CD8-positive, alpha-beta memory T cell (primary cell): ENCODE measurements around the gene MFSD6. TPM values are rescaled to one million over a fixed set of nuclear protein-coding genes. Genes with fewer than 3 reads are reported as not detected.
A peak's percentile ranks its signal among the peaks of the same experiment; 100 is the strongest.
"Not testable (repeated sequence)": the region's sequence is repeated elsewhere in the genome, so short reads cannot be mapped to it uniquely, and the experiment has no call there.

Source experiments
- CTCF ChIA-PET: fragments of 350-600 bp; sonication (Branson Sonifier 250); formaldehyde crosslinking; loops from one replicate; lab custom pipeline; 2021; ENCODE audit warnings: antibody characterized with exemption; lab: Charles Lee
- POLR2A ChIA-PET: fragments of 350-600 bp; sonication (Branson Sonifier 250); formaldehyde crosslinking; loops from one replicate; lab custom pipeline; 2021; ENCODE audit warnings: antibody characterized with exemption; lab: Charles Lee
- DNase-seq, 5 donors: peaks; one replicate each; pipeline versions ENCODE4 v3.0.0 to v3.0.0-alpha.2; 2020 to 2022; ENCODE audit warnings: mixed read lengths in 1 of 5
- H3K27ac ChIP-seq: one replicate; pipeline ENCODE4 v1.7.0; 2013; ENCODE audit warnings: low read depth, mild to moderate bottlenecking, low read length, moderate library complexity
- H3K27me3 ChIP-seq: 2 replicates; pipeline ENCODE4 v1.7.0; 2013; ENCODE audit warnings: low read length, mild to moderate bottlenecking; ENCODE audit not compliant: insufficient read depth, poor library complexity, severe bottlenecking
- H3K36me3 ChIP-seq: 2 replicates; pipeline ENCODE4 v1.7.0; 2013; ENCODE audit warnings: mild to moderate bottlenecking, low read length, moderate library complexity; ENCODE audit not compliant: insufficient read depth
- H3K4me1 ChIP-seq: 2 replicates; pipeline ENCODE4 v1.7.0; 2013; ENCODE audit warnings: mild to moderate bottlenecking, low read length, moderate library complexity; ENCODE audit not compliant: insufficient read depth
- H3K4me3 ChIP-seq: 2 replicates; pipeline ENCODE4 v1.7.0; 2013; ENCODE audit warnings: mild to moderate bottlenecking, low read length
- H3K9me3 ChIP-seq: 2 replicates; pipeline ENCODE4 v1.7.0; 2013; ENCODE audit warnings: mild to moderate bottlenecking, low read length
- H3K27ac Mint-ChIP-seq, 8 donors: one replicate each; pipeline ENCODE4 v1.8.0; 2020 to 2021; ENCODE audit warnings: mixed read lengths in 8 of 8, mild to moderate bottlenecking in 6 of 8, inconsistent platforms in 3 of 8, moderate library complexity in 3 of 8
- H3K27me3 Mint-ChIP-seq, 2 donors: one replicate each; pipeline ENCODE4 v1.8.0; 2020 to 2021; ENCODE audit warnings: mixed read lengths in 2 of 2, mild to moderate bottlenecking in 1 of 2, moderate library complexity in 1 of 2
- H3K36me3 Mint-ChIP-seq, 3 donors: one replicate each; pipeline ENCODE4 v1.8.0; 2020 to 2021; ENCODE audit warnings: mixed read lengths in 3 of 3, inconsistent platforms in 1 of 3, mild to moderate bottlenecking in 1 of 3
- H3K4me1 Mint-ChIP-seq, 3 donors: one replicate each; pipeline ENCODE4 v1.8.0; 2020 to 2021; ENCODE audit warnings: mixed read lengths in 3 of 3, inconsistent platforms in 1 of 3, mild to moderate bottlenecking in 1 of 3
- H3K4me3 Mint-ChIP-seq, 7 donors: one replicate each; pipeline ENCODE4 v1.8.0; 2020 to 2021; ENCODE audit warnings: mixed read lengths in 7 of 7, mild to moderate bottlenecking in 6 of 7, moderate library complexity in 4 of 7, inconsistent platforms in 2 of 7
- H3K9me3 Mint-ChIP-seq, 5 donors: one replicate each; pipeline ENCODE4 v1.8.0; 2020 to 2022; ENCODE audit warnings: mixed read lengths in 5 of 5, mild to moderate bottlenecking in 3 of 5, moderate library complexity in 2 of 5, inconsistent platforms in 1 of 5
- polyA plus RNA-seq: library from polyadenylated mRNA; unstranded; fragments of 300-500 nt; fragmentation: Illumina TruSeq; gene quantifications from one replicate; pipeline ENCODE4 v1.2.3, GENCODE V29; 2021
- total RNA-seq, 2 experiments: library from RNA; stranded (reverse); gene quantifications; one replicate each; pipeline ENCODE4 v1.2.3, GENCODE V29; 2021

MFSD6 gene
- total and polyA plus RNA-seq, 3 experiments from 2014 or later, result 31.8 to 65.7 (median 64.9) TPM

DNA sequence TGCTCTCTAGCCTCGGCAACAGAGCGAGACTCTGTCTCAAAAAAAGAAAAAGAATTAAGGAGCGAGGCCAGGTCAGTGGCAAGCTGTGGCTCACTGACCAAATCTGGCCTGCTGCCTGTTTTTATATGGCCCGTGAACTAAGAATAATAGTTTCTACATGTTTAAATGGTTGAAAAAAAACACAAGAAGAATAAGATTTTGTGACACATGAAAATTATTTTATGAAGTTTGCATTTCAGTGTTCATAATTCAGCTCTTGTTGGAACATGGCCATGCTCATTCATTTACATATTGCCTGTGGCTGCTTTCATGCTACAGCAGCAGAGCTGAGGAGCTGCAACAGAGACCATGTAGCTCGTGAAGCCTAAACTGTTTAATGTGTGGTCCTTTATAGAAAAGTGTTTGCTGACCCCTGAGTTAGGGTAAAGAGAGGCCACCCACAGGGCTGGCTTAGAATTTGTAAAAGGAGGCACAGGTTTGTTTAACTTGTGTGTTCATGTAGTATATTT, 59.5 kb downstream of the MFSD6 start:
- POLR2A ChIA-PET, result no interaction called here
- H3K27ac Mint-ChIP-seq, result peak overlapping the region in 4 of 8 donors; percentile 1 to 68 (median 54)
- H3K4me3 Mint-ChIP-seq, result peak overlapping the region in 1 of 7 donors; percentile 12
- Histone ChIP-seq H3K4me3 (no peak overlapping the region), H3K27me3 (no peaks in the 10 kb centered on the region), H3K27ac (peak overlapping the region; percentile 26), H3K9me3 (no peaks in the 10 kb centered on the region), H3K36me3 (no peaks in the 10 kb centered on the region), H3K4me1 (peaks cover 51% of the 10 kb centered on the region)
- peaks cover 0 to 2% (median 0%) of the 10 kb centered on the region in 5 donors for H3K9me3 Mint-ChIP-seq
- CTCF ChIA-PET, result interaction anchor here (1.1 to 1.4 kb wide), 2 partner anchors 24 to 85 kb away, joined by 3 read pairs; no protein-coding TSS in a partner anchor
- DNase-seq, result peak in 1 of 5 donors; percentile 6
- peaks cover 6 to 49% (median 18%) of the 10 kb centered on the region in 3 donors for H3K36me3 Mint-ChIP-seq
- H3K4me1 Mint-ChIP-seq, result peaks cover 56 to 76% (median 74%) of the 10 kb centered on the region in 3 donors
- no peaks in the 10 kb centered on the region for H3K27me3 Mint-ChIP-seq

DNA sequence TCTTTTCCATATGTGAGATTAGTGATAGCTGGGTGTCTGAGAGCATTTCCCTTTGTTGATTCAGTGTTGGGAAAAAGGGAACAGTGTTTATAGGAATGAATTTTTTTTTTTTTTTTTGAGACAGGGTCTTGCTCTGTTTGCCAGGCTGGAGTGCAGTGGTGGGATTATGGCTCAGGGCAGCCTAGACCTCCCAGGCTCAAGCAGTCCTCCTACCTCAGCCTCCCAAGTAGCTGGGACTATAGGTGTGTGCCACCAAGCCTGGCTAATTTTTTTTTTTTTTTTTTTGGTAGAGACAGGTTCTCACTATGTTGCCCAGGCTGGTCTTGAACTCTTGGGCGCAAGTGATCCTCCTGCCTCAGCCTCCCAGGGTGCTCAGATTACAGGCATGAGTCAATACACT, 60.2 kb downstream of the MFSD6 start:
- Mint-ChIP-seq H3K4me1 (peaks cover 50 to 69% (median 67%) of the 10 kb centered on the region in 3 donors), H3K36me3 (peaks cover 11 to 52% (median 17%) of the 10 kb centered on the region in 3 donors), H3K4me3 (peak overlapping the region in 1 of 7 donors; percentile 12), H3K27ac (peak overlapping the region in 6 of 8 donors; percentile 0 to 73 (median 51))
- POLR2A ChIA-PET, H3K27me3 Mint-ChIP-seq, DNase-seq, H3K9me3 ChIP-seq, H3K9me3 Mint-ChIP-seq, H3K4me3 ChIP-seq, H3K36me3 ChIP-seq, H3K27me3 ChIP-seq, H3K27ac ChIP-seq: not testable (repeated sequence)
- CTCF ChIA-PET, result interaction anchor here (1.1 kb wide), 1 partner anchor 85 kb away, joined by 3 read pairs; no protein-coding TSS in a partner anchor
- peaks cover 44% of the 10 kb centered on the region for H3K4me1 ChIP-seq

DNA sequence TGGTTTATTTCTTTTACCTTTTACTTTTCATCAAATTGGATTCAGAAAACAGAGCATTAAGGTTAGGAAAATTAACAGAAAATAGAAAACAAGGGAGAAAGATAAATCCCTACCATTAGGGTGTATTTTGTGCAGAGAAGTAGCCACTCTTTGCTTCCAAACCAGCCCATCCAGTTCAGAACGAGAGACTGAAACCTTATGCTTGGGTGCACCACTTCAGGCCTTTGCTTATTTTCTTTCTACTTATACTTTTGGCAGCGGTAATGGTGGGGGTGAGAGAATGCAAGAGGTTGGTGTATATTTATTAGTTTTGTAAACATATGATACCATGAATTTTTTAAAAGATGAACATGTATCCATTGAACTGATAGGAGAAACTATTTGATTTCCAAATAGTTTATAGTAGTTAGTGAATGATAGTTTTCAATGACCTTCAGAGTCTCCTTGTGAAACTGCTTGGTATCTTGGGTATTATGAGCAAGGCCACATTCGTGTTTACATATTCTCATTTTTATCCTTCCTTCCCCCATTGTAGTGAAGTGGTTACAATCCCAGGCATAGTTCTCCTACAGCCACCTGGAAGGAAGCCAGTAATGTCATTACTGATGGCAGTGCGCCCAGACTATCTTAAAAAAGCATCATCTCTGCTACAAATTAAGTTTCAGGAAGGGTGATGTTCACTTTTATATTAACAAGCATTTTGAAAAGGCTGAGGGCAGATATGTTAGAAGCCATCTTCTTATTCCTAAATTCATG, 60.8 kb downstream of the MFSD6 start:
- Histone ChIP-seq H3K36me3 (no peaks in the 10 kb centered on the region), H3K9me3 (no peaks in the 10 kb centered on the region), H3K4me1 (peaks cover 42% of the 10 kb centered on the region), H3K27me3 (no peaks in the 10 kb centered on the region), H3K4me3 (no peak overlapping the region), H3K27ac (no peak overlapping the region)
- Mint-ChIP-seq H3K4me3 (no peak overlapping the region), H3K27ac (peak overlapping the region in 6 of 8 donors; percentile 18 to 73 (median 50)), H3K4me1 (peaks cover 48 to 64% (median 62%) of the 10 kb centered on the region in 3 donors), H3K27me3 (no peaks in the 10 kb centered on the region), H3K9me3 (peaks cover 0 to 2% (median 0%) of the 10 kb centered on the region in 5 donors), H3K36me3 (peaks cover 17 to 54% (median 18%) of the 10 kb centered on the region in 3 donors)
- ChIA-PET POLR2A (no interaction called here), CTCF (no interaction called here)
- no peak for DNase-seq

DNA sequence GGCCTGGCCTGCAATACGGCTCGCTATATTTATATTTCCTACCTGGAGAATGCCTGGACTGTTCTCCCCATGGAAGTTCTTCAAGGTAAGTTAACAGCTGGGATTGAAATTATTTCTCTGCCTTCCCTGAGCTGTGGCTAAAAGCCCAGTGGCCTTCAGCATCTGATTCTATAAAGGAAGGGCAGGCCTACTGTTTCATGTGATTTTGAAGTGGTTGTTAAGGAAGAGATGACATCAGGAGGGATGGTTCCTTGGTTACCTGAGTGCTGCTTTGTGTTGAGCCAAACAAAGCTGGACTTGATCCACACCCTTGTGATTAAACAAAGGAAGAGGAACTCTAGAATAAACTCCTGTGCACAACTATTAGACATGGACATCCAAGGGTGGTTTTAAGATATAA, 61.6 kb downstream of the MFSD6 start:
- H3K27me3 ChIP-seq, result no peaks in the 10 kb centered on the region
- H3K4me1 Mint-ChIP-seq, result peaks cover 41 to 57% (median 54%) of the 10 kb centered on the region in 3 donors
- H3K4me3 ChIP-seq, result no peak overlapping the region
- no peaks in the 10 kb centered on the region for H3K9me3 ChIP-seq
- H3K36me3 Mint-ChIP-seq, result peaks cover 17 to 54% (median 18%) of the 10 kb centered on the region in 3 donors
- CTCF ChIA-PET, result interaction anchor here (1.1 kb wide), 1 partner anchor 11 kb away, joined by 4 read pairs; no protein-coding TSS in a partner anchor
- peak overlapping the region in 2 of 8 donors; percentile 51 to 58 for H3K27ac Mint-ChIP-seq
- H3K27ac ChIP-seq, result no peak overlapping the region
- no peaks in the 10 kb centered on the region for H3K36me3 ChIP-seq
- H3K9me3 Mint-ChIP-seq, result peaks cover 0 to 2% (median 0%) of the 10 kb centered on the region in 5 donors
- POLR2A ChIA-PET, result no interaction called here
- H3K27me3 Mint-ChIP-seq, result no peaks in the 10 kb centered on the region
- peaks cover 34% of the 10 kb centered on the region for H3K4me1 ChIP-seq
- H3K4me3 Mint-ChIP-seq, result no peak overlapping the region
- no peak for DNase-seq

DNA sequence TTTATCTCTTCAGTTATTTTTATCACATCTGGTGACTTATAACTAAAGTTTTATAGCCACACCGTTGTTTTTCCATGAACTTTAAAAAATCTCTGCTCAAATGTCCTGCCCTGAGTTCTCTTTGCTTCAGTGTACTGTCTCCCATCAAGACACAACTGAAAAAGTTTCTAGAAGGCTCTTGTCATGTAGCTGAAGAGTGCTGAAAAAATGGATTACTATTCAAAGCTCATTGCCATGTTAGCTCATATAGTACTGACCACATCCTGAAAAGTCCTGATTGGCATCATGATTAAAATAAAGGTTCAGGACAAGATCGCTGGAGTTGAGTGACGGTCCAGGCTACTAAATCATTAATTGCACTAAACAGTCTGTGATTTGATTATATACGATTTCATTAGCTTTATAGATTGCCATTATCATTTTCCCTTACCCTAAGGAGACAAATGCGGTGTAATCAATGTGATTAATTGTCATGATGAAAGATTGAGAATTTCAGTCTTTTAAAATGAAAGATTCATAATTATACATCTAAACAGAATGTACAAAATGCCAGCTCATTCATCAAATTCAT, 62.2 kb downstream of the MFSD6 start:
- Mint-ChIP-seq H3K36me3 (peaks cover 17 to 54% (median 18%) of the 10 kb centered on the region in 3 donors), H3K4me1 (peaks cover 36 to 51% (median 48%) of the 10 kb centered on the region in 3 donors), H3K9me3 (peaks cover 0 to 2% (median 0%) of the 10 kb centered on the region in 5 donors), H3K27ac (peak overlapping the region in 1 of 8 donors; percentile 4), H3K4me3 (no peak overlapping the region), H3K27me3 (no peaks in the 10 kb centered on the region)
- peaks cover 31% of the 10 kb centered on the region for H3K4me1 ChIP-seq
- no peak overlapping the region for H3K27ac ChIP-seq
- H3K36me3 ChIP-seq, result no peaks in the 10 kb centered on the region
- ChIA-PET POLR2A (no interaction called here), CTCF (interaction anchor here (1.1 kb wide), 1 partner anchor 10 kb away, joined by 4 read pairs; no protein-coding TSS in a partner anchor)
- no peak overlapping the region for H3K4me3 ChIP-seq
- no peaks in the 10 kb centered on the region for H3K27me3 ChIP-seq
- no peaks in the 10 kb centered on the region for H3K9me3 ChIP-seq
- no peak for DNase-seq

DNA sequence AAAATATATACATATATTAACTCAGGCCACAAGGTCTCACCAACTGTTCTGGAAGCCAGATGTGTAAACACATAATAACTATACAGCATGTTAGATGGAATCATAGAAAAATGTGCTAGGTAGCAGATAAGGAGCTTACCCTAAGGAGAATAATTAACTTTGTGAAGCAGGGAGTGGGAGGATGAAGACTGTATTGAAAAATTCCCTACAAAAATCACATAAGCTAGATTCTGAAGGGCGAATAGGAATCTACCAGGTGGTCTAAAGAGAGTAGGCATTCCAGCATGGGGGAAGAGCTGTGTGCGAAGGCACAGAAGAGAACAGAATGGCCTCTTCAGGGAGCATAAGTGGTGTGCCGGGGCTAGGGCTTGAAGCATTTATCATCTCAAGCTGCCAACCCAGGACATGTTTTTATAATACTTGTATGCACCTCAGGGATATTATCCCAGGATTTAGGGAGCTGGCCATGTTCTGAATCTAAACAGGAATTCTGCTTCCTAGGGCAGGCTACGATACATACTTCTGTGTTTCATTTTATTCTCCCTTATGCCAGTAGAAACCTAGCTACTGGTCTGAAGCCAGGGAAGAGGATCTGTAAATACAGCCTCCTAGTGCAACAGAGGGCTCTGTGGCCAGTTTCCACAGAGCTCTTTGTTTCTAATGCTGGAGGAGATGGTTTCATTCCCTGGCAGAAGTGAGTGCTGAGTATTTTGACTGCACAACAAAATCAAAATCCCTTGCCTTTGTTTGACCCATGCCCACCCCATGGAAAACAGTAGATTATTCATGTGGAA, 69.7 kb downstream of the MFSD6 start:
- no peak for DNase-seq
- Mint-ChIP-seq H3K27me3 (no peaks in the 10 kb centered on the region), H3K27ac (peak overlapping the region in 5 of 8 donors; percentile 0 to 11 (median 5)), H3K4me1 (peaks cover 30 to 44% (median 38%) of the 10 kb centered on the region in 3 donors), H3K9me3 (no peaks in the 10 kb centered on the region), H3K36me3 (peaks cover 9 to 24% (median 15%) of the 10 kb centered on the region in 3 donors), H3K4me3 (no peak overlapping the region)
- CTCF ChIA-PET, result no interaction called here
- Histone ChIP-seq H3K27ac (no peak overlapping the region), H3K4me3 (no peak overlapping the region), H3K27me3 (no peaks in the 10 kb centered on the region), H3K9me3 (no peaks in the 10 kb centered on the region), H3K4me1 (no peaks in the 10 kb centered on the region), H3K36me3 (no peaks in the 10 kb centered on the region)
- POLR2A ChIA-PET, result interaction anchor here (0.7 kb wide), 1 partner anchor 56 kb away, joined by 5 read pairs; no protein-coding TSS in a partner anchor

DNA sequence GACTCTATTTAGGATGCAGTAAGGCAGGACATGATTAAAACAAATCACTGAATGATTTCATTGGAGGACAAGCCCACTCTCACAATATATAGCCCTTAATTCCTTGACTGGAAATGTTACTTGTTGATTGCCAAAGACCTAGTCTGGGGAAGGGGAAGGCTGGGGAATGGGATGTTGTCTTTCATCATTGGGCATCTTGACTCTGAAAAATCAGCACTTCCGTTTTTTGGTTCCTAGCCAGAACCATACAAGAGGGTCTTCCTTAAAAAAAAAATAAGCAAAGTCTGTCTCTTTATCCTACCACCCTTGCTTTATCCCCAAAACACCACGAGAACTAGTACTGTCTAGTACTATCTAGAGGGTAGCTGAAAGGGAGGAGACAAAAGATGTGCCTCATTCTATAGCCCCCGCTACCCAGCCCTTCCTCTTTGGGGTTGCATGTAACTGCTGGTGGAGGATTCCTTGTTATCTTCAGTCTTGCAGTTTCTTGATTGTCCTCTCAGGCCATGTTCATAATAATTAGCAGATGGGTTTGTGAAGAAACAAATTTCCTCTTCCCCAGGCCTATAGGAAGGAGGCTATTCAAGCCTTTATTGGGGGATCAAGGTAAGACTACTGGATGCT, 70.5 kb downstream of the MFSD6 start:
- H3K27me3 Mint-ChIP-seq, result no peaks in the 10 kb centered on the region
- POLR2A ChIA-PET, result no interaction called here

More for the DNA sequence above, 70.5 kb downstream of the MFSD6 start:
- no peak for DNase-seq
- no peak overlapping the region for H3K4me3 Mint-ChIP-seq
- H3K4me1 Mint-ChIP-seq, result peaks cover 33 to 48% (median 38%) of the 10 kb centered on the region in 3 donors
- H3K9me3 ChIP-seq, result no peaks in the 10 kb centered on the region
- peak overlapping the region; percentile 3 to 83 (median 60) for H3K27ac Mint-ChIP-seq
- H3K4me3 ChIP-seq, result no peak overlapping the region
- H3K4me1 ChIP-seq, result no peaks in the 10 kb centered on the region
- CTCF ChIA-PET, result no interaction called here
- H3K27ac ChIP-seq, result no peak overlapping the region
- no peaks in the 10 kb centered on the region for H3K9me3 Mint-ChIP-seq
- H3K27me3 ChIP-seq, result no peaks in the 10 kb centered on the region
- no peaks in the 10 kb centered on the region for H3K36me3 ChIP-seq
- peaks cover 3 to 25% (median 13%) of the 10 kb centered on the region in 3 donors for H3K36me3 Mint-ChIP-seq
